Measurements from ENCODE around the gene CLEC1A.

GRCh38 chr12:10102322-10102721 lies 3.5 kb upstream of the CLEC1A start:
- TF ChIP-seq CTCF (conservative IDR thresholded peaks at IDR 0.05; ENCODE audit: low read length) (no peak), EZH2phosphoT487 (IDR thresholded peaks at IDR 0.05; ENCODE audit: borderline replicate concordance, low read depth, low read length) (no peak)
